ENCODE data around the gene YIPF3.

GRCh38 chr6:43504756-43505593 lies 11.8 kb downstream of the YIPF3 start:
- TF ChIP-seq EZH2 (IDR thresholded peaks at IDR 0.05; ENCODE audit: insufficient read depth, poor library complexity, severe bottlenecking) (no peak), EZH2phosphoT487 (IDR thresholded peaks at IDR 0.05; ENCODE audit: insufficient read depth, low read depth) (no peak)
